ENCODE measurements around the gene ME1.
"Not testable (repeated sequence)": the region's sequence is repeated elsewhere in the genome, so short reads cannot be mapped to it uniquely, and the experiment has no call there.

Gene ME1

DNA sequence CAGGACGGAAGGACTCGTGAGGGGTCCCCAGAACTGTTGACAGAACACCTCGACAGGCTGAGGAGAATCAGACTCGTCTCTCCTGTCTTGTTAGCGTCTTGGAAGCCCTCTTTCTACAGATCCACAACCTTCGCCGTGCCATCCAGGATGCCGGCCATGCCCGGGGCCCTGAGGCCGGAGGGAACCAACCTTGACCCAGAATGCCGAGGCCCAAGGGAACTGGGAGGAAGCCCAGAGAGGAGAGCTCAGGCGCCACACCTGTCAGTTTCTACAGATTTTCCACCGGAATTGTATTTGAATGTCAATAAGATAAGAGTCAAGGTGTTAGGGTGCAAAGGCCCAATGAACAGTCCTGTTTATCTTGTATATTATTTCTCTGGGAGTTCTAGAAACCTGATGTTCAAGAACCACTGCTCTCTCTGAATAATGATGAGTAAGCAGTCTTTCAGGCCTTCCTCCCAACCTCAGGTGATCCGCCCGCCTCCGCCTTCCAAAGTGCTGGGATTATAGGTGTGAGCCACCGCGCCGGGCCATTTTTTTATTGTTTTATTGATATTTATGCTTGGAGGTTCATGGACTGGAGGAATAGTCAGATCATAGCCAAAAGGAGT lies 799 bp upstream of the ME1 start:
- no peak for DNase-seq

DNA sequence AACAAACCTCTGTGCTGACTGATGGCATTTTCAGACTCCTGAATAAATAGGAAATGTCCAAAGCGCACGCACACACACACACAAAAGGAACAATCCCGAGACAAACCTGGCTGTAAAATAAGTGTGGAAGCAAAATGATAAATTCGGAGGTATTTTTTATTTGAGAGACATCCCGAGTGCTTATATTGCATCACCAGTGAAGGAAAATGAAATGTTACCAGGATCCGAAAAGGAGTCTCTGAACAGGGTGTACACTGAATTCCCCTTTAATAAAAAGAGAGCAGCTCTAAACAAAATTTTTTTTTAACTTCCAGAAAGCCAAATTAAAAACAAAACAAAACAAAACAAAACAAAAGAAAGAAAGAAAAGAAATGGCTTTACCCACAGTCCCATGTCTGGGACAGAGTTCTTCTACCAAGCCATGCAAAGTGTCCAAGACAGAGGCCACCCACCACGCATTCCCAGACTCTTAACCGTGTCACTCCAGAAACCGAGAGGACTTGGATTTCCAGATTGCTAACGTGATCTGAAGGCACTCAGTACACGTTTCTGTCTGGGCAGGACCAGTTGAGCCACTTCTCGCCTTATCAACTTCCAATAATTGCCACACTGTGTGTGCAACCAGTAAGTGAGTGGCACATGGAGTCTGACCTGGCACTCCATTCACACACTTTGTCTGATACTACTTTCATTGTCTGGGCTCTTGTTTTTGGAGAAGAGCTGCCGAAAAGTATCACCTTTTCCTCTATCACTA lies 817 bp downstream of the ME1 start:
- DNase-seq, result no peak

DNA sequence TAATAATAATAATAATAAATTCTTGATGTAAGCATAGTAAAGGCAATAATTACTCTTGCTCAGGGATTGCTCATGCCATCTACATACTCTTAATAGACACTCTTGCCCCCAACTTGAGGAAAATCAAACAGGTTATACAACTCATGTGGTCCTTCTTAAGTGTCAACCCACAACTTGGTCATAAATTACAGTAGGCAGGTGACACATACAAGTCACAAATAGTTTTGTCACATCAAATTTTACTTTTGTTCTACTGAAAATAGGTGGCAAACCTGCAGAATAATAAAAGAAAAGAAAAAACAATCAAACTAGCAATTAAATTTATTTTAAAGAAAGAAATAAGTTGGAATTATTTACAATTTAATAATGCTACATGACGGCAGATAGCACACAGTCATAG lies 1.6 kb downstream of the ME1 start:
- no peak for DNase-seq

DNA sequence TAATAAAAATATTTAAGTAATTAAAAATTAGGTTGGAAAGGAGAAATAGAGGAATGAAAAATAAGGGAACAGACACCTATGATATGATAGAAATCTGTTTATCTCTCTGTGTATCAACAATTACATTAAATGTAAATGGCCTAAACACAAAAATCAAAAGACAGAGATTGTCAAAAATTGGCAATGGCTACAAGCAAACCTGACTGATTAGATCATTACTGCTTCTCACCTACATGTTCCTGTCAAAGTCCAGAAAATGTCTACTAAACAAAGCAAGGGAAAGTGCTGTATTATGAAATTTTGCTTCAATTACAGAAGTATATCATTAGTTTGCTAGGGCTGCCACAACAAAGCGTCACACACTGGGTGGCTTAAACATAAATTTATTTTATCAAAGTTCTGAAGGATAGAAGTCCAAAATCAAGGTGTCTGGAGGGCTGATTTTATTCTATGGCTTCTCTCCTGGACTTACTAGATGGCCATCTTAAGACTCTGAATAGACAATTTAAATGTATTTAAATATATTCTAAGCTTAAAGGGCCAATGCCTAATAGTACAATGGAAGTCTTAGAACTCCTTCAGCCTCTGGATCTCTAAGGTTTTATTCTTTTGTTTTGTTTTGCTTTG lies 6.3 kb downstream of the ME1 start:
- no peak for DNase-seq

DNA sequence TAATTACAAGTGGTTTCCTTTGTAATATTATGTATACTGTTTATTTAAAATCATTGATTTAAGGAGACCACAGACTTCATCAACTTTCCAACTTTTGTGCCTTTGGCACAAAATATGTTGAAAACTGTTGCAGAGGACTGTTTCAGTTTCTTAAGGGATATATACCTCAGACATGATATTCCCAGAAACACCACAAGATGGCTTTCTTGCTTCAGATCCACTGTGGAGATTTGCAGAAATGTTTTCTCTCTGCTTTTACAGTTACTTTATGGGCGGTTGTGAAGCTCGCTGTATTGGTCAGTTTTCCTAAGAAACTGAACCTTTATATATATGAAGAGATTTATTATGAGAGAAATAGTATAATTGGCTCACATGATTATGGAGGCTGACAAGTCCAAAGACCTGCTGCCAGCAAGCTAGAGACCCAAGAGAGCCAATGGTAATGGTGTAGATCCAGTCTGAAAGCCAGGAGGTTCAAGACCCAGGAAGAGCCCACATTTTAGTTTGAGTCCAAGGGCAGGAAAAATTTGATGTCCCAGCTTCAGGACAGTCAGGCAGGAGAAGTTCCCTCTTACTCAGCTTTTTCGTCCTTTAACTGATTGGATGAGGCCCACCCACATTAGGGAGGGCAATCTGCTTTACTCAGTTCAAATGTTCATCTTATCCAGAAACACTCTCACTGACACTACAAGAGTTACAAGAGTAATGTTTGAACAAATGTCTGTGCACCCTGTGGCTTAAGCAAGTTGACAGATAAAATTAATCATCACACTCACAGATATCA lies 12.8 kb downstream of the ME1 start:
- DNase-seq, result no peak

DNA sequence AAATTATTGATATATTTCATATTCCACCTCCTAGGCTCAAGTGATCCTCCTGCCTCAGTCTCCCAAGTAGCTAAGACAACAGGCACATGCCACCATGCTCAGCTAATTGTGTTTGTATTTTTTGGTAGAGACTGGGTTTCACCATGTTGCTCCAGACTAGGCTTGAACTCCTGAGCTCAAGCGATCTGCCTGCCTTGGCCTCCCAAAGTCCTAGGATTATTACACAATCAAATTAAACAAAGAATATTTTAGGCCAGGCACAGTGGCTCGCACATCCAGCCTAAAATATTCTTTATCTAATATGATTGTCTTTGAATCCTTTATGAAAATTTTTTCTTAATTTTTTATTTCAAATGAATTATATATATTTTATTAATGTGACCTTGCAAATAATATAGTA lies 17.8 kb downstream of the ME1 start:
- DNase-seq, result no peak

DNA sequence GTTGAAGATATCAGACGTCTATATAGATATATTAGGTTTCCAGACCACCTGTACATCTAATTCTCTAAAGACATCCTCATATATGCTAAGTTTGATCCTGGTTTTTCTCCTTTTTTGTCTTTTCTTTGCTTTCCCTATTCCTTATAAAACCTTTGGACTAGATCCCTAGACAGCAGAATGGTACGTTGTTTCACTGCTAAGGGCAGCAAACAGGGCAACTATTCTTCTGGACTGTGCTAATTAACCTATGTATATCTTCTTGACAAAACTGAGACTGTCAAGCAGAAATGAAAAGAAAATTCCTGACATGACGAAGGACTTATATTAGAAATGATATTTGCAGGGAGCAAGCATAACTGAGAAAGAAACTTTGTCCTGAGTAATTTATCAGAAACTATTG lies 19.1 kb downstream of the ME1 start:
- DNase-seq, result no peak

DNA sequence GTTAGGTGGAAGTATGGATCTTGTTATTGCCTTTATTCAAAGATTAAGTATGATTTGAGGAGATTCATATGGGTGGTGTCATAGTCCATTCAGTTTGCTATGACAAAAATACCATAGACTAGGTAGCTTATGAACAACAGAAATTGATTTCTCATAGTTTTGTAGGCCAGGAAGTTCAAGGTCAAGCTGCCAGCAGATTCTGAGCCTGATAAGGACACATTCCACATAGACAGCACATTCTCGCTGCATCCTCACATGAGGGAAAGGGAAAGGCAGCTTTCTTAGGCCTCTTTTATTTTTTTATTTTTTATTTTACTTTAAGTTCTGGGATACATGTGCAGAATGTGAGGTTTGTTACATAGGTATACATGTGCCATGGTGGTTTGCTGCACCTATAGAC lies 27.7 kb downstream of the ME1 start:
- no peak for DNase-seq

DNA sequence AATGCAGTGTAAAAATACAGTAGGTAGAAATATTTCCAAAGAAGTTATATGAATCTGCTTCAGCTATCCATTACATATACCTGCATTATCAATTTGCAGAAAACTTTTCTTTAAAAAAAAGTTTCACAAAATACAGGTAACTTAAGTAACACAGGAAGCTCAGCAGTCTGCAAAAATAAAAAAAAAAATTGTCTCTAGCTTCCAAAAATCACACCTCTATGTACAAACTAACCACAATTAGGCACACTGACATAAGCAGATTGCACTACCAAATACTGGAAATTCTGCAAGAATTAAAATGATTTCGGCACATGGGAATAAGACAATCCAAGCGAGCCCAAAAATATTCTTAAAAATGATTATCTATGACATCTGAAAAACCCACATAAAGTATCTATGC lies 41.2 kb downstream of the ME1 start:
- DNase-seq, result no peak

DNA sequence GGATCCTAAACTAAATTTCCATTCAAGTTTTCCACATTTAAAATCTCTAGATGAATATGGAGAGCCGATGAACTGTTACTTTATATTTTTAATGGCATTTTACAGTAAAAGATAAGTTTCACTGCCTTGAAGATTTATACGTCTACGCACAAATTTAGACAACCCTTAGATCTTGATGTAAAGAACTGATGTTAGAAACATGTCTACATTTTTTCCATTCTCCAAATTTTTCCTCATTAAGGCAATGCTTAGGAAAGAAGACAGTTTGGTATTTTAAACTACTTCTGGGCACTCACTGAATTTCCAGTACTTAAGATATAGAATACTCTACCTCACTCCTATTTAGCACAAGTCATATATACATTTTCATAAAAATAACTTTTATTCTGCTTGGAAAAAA lies 45.4 kb downstream of the ME1 start:
- DNase-seq, result no peak

DNA sequence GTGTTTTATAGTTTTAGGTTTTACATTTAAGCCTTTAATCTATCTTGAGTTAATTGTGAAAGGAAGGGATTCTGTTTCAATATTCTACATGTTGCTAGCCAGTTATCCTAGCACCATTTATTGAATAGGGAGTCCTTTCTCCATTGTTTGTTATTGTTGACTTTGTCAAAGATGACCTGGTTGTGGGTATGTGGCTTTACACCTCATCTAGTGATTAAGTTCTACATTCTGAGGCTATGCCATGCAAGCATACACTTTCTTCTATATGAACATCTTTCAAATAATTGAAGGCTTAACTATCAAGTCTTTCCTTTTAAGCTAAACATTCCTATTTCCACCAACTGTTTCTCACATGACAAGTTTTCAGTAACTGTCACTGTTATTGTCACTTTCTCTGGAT lies 46.1 kb downstream of the ME1 start:
- DNase-seq, result no peak

DNA sequence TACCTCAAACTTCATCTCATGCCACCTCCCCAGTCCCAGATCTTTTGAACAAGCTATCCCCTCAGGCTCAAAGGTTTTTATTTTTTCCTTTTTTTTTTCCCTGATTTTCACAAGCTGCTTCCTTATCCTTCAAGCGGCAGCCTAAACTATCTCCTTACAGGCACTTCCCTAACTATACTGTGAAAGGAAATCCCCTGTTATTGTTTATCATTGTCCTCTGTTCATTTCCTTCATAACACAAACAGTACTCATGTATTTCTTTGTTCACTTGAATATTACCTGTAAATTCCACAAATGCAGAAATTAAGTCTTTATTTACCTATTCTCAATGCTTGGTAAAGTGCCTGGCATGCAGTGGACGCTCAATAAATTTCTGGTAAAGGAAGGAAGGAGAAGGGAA lies 48.9 kb downstream of the ME1 start:
- no peak for DNase-seq

DNA sequence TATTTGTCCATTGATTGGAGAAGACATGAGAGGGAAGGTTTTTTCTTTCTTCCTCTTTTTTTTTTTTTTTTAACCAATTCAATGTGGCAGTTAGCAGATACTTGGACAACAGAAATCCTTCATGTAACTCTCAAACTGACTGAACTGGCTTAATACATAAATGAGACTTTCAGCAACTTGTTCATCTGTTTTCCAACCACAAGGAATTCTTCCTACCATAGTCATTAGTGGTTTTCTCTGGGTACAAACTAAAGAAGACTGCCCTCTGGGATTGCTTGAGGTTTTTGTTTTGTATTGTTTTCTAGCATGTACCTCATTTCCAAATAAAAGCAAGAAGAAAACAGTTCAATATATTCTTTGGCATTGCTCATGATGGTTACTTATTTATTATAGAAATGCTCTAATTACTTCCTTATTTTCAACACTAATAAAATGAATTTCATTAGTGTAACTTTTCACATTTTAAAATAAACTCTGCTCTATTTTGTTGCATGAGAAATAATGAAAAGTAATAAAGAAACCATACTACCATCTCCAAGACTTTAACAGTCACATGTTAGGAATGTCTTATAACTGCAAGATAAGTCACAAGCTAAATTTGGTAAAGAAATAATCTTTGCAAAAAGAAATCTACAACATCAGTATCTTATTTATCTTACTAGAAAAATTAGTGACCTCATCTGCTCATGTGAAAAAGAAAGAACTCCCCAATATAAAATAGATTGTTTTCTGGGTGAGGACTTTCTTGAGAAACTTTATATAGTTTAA lies 52.0 kb downstream of the ME1 start:
- no peak for DNase-seq

DNA sequence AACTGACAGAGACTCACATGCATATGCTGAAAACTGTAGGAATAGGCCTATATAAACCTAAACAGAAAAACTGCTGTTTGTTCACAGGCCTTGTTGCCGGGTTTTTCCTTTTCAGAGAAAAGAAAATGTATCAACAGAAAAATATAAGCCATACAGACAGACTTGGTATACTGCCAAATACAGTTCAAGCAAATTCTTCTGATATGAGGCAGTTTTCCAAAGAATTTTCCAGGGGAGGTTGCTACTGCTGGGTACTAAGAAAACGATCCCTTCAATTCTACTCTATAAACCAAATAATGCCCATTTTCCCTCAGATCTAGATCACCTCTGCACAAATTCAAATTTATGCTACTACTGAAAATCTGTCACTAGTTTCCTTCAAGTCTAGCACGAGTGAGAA lies 59.4 kb downstream of the ME1 start:
- DNase-seq, result no peak

DNA sequence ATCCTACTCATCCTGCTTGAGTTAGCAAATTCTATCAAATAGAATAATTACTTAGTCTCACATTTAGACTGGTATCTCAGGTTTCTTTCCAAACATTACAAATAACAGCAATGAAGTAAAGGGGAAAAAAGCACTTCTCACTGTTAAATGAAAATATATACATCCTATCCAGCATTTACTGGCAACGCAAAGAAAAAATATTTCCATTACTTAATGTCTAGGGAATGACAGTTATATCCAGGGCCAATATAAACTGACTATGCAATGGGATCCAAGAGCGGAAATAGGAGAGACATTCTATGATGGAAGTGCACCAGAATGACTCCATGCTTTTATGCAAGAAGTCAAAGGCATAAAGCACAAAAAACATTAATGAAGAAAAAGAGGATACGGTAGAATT lies 60.3 kb downstream of the ME1 start:
- DNase-seq, result no peak

DNA sequence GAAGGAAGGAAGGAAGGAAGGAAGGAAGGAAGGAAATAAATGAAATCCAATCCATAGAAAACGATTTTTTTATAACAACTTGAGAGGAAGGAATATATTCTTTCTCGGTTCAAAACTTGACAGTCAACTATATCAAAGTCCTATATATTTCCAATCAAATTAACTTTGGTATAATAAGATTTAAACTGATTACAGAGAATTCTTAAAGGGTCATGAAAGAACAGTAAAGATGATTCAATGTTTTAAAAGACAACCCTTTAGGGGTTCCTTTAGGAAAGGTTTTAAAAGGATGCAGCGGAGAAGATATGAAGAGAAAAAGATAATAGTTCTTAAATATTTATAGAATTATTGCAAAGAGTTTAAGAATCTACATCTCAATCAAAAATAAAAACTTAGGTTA lies 61.2 kb downstream of the ME1 start:
- DNase-seq, result no peak

DNA sequence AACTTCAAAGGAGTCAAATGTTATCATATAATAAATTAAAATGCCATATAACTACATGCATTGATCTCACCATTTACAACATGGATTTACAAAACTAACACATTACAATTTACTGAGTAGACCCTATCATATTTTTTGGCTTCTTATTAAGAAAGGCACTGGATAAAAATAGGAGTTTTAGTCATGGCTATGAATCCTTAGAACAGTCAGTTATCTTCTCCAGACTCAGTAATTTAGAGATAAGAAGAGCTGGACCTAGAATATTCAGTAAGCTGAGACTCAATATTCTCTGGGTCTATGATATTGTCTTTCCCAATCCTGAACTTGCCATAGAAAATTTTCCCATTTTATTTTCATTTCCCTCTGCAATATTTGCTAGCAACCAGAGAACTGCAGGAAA lies 62.3 kb downstream of the ME1 start:
- no peak for DNase-seq

DNA sequence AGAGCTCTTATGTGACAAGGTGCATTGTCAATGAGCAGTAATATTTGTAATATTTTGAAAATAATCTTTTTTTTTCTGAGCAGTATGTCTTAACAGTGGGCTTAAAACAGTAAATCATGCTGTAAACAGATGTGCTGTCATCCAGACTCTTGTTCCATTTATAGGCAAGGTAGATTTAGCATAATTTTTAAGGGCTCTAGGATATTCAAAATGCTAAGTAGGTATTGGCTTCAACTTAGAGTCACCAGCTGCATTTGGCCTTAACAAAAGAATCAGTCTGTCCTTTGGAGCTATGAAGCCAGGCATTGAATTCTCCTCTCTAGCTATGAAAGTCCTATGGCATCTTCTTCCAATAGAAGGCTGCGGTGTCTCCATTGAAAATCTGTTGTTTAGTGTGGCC lies 63.7 kb downstream of the ME1 start:
- no peak for DNase-seq

DNA sequence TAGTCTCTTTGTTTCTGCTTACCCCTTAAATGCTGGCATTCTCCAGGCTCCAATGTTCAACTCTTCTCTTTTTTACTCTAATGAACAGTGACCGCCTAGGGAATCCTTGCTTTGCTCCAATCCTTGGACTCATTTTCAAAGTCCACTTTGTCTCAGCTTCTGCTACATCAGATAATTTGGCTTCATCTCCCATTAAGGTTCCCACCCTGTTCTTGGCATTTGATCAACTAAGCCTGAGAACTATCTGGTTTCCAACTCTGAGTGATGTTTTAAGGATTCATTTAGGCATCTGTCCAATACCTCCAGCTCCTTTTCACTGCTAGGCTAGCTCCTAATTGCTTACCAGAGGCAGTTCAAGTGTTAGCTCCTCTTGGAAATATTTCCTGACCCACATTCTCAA lies 64.9 kb downstream of the ME1 start:
- no peak for DNase-seq

DNA sequence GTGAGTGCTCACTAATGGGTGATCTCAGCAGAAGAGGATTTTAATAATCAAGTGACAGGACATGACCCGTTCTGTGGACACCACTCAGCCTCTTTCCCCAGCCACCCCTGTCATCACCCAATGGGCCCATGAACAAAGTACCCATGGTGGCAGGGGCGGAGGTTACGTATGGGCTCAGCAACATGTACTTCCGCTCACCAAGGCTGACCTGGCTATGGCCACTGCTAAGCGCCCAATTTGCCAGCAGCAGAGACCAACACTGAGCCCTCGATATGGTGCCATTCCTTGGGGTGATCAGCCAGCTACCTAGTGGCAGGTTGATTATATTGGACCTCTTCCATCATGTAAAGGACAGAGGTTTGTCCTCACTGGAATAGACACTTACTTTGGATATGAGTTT lies 68.5 kb downstream of the ME1 start:
- DNase-seq, result not testable (repeated sequence)

DNA sequence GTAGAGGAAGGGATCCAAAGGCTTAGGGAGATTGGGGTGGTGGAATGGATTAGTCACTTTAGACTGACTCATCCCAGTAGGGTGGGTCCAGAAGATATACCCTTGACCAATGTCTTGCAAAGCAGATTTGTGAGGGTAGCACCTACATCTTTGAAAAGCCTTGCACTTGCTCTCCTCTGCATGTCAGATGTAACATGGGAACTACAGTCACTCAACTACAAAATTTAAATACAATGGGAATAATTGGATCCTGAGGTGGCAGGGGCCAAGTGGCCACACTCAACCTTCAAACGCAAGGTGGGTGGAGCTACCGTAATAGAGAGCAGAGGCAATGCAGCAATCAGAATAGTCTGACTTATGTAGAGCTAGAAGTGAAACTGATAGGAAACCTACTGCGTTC lies 71.2 kb downstream of the ME1 start:
- DNase-seq, result no peak

DNA sequence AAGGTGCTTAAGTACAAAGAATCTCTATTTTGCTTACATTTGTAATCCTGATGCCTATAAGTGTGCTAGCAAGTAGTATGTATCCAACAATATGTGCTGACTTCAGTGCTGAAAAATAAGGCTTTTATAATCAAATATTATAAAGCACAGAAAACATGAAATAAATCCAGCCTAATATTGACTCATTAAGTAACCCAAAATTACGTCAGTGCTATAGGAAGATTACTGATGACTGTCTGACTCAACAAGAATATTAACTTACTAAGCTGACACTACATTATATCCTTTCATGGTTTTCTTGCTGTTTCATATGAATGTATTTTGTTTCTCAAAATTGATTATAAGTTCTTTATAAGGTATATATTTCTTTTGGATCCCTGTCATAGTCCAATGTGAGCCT lies 76.1 kb downstream of the ME1 start:
- no peak for DNase-seq

DNA sequence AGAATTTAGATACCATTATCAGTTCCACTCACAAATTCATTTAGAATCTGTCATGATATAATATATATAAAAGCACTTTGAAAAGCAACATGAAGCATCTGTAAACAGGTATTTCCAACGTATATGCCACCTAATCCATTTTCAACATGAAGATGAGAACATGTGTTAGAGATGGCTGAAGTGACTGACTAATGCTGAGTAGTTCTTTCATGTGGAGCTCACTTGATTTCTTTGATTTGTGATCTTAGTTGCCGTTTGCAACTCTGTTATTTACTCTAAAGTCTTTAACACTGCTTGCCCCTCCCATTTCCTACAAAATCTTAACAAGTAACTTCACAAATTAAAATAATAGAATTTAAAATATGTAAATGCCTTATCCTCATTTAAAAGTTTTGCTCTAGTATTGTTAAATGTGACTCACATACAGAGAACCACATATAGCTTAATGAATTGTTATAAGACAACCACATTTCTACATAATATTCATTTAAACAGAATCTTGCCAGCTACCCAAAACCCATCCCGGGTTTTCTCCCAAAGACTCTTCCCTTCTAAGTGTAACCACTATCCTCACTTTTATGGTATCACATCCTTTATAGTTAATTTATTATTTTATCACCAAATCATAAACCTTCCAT lies 78.3 kb downstream of the ME1 start:
- no peak for DNase-seq

Measured in activated CD4-positive, alpha-beta T cell treated with anti-CD3 and anti-CD28 coated beads, Interleukin-10, Interleukin-2, amounts not matched to agents 100 ng/mL and 50 ng/mL, durations not matched to agents 16 hours and 8 hours (primary cell).